Kidney (tissue), 14 donors: Measurements from ENCODE around the gene CRNN. TPM values are rescaled to one million over a fixed set of nuclear protein-coding genes. Genes with fewer than 3 reads are reported as not detected.

ENCODE experiments used
- DNase-seq, 5 donors: peaks; one replicate each; pipeline ENCODE4 v3.0.0-alpha.2; 2013 to 2020
- FAIRE-seq: peaks from 2 replicates; lab custom pipeline; 2012; peaks lifted over from hg19 to GRCh38; lab: Jason Lieb, UNC
- H3K27ac ChIP-seq, 2 donors: one replicate each; pipeline ENCODE4 v1.7.0; 2013; ENCODE audit warnings: low read depth in 2 of 2, low read length in 2 of 2, inconsistent platforms in 1 of 2
- H3K27me3 ChIP-seq: one replicate; pipeline ENCODE4 v1.7.1; 2013; ENCODE audit warnings: low read length, inconsistent platforms; ENCODE audit not compliant: control insufficient read depth, insufficient read depth
- H3K36me3 ChIP-seq, 3 donors: one replicate each; pipeline versions ENCODE4 v1.7.0 to v1.7.1; 2013; ENCODE audit warnings: low read length in 3 of 3, control low read depth in 1 of 3, inconsistent platforms in 1 of 3; ENCODE audit not compliant: insufficient read depth in 3 of 3, control insufficient read depth in 2 of 3
- H3K4me1 ChIP-seq, 3 donors: one replicate each; pipeline versions ENCODE4 v1.7.0 to v1.7.1; 2013; ENCODE audit warnings: low read length in 3 of 3, inconsistent platforms in 1 of 3, low read depth in 1 of 3; ENCODE audit not compliant: control insufficient read depth in 2 of 3, insufficient read depth in 2 of 3
- H3K4me3 ChIP-seq, 3 donors: one replicate each; pipeline versions ENCODE4 v1.7.0 to v1.8.1; 2013; ENCODE audit warnings: low read length in 3 of 3, control low read depth in 1 of 3, inconsistent platforms in 1 of 3
- H3K9ac ChIP-seq, 3 donors: one replicate each; pipeline versions ENCODE4 v1.7.0 to v1.7.1; 2013; ENCODE audit warnings: low read length in 3 of 3, control low read depth in 1 of 3, inconsistent platforms in 1 of 3
- H3K9me3 ChIP-seq, 3 donors: one replicate each; pipeline versions ENCODE4 v1.7.0 to v1.7.1; 2013; ENCODE audit warnings: low read length in 3 of 3, control low read depth in 1 of 3, inconsistent platforms in 1 of 3; ENCODE audit not compliant: control insufficient read depth in 2 of 3, insufficient read depth in 1 of 3
- intact Hi-C: fragments of 100-400 bp; cut with DNase I; formaldehyde crosslinking; loops from one replicate; pipeline ENCODE4 v1.11.1; 2022
- polyA plus RNA-seq: library from polyadenylated mRNA; stranded (reverse); fragments of 350-450 nt; fragmentation: Illumina TruSeq; extraction: RNeasy Lipid Tissue Mini Kit (QIAGEN cat#74804); gene quantifications from one replicate; pipeline ENCODE4 v1.2.3, GENCODE V29; 2014; ENCODE audit warnings: low read depth, low replicate concordance; ENCODE audit not compliant: insufficient read depth
- total RNA-seq: library from RNA; stranded (reverse); fragmentation: NEBNext Ultra II Directional; extraction: Animal tissue kit (Norgen Biotek cat#: 25700); gene quantifications from one replicate; pipeline ENCODE4 v1.2.1, GENCODE V29; 2021
- TF ChIP-seq, protein P1 (sequence below): IDR thresholded peaks from 3 replicates; pipeline ENCODE4 v1.5.1; 2012; ENCODE audit warnings: mild to moderate bottlenecking, moderate library complexity, borderline replicate concordance; ENCODE audit not compliant: insufficient read depth; ENCODE audit errors: extremely low read depth
- donor health status: control.
- donor health status: control.
- donor health status: control.
- donor health status: control.
- donor health status: control.
- donor health status: DM: yes; HTN: yes; CAD: no.
- donor health status: Normal renal cell carcinoma (clear cell type).

The CRNN gene
- total and polyA plus RNA-seq, 2 donors from 2014 or later, result not detected

DNA sequence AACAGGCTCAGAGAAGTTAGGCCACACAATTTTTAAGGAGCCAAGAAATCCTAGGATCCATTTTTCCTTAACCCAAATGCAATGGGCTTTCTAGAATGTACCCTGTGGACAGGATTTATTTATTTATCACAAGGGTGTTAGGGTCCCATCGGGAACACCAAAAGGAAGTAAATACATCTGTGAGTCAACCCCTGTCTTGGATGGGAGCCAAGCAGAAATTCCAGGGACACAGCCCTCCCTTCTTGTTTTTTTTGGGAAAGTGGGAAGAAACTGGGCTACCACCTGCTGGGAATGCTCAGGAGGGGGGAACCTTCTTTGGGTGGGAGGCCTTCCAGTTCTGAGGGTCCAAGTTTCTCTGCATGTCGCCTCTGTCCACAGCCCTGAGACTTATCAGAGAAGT, 1.3 kb downstream of the CRNN start:
- Histone ChIP-seq H3K36me3 (no peaks in the 10 kb centered on the region), H3K27me3 (no peaks in the 10 kb centered on the region), H3K4me3 (no peak overlapping the region), H3K9me3 (no peaks in the 10 kb centered on the region), H3K27ac (no peak overlapping the region), H3K4me1 (peaks cover 0 to 12% (median 2%) of the 10 kb centered on the region in 3 donors), H3K9ac (no peak overlapping the region)
- TF ChIP-seq, protein P1, sequence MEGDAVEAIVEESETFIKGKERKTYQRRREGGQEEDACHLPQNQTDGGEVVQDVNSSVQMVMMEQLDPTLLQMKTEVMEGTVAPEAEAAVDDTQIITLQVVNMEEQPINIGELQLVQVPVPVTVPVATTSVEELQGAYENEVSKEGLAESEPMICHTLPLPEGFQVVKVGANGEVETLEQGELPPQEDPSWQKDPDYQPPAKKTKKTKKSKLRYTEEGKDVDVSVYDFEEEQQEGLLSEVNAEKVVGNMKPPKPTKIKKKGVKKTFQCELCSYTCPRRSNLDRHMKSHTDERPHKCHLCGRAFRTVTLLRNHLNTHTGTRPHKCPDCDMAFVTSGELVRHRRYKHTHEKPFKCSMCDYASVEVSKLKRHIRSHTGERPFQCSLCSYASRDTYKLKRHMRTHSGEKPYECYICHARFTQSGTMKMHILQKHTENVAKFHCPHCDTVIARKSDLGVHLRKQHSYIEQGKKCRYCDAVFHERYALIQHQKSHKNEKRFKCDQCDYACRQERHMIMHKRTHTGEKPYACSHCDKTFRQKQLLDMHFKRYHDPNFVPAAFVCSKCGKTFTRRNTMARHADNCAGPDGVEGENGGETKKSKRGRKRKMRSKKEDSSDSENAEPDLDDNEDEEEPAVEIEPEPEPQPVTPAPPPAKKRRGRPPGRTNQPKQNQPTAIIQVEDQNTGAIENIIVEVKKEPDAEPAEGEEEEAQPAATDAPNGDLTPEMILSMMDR, result no peak
- DNase-seq (peak in 1 of 5 donors; percentile 13), FAIRE-seq (no peak)
- intact Hi-C loops, result no loop called here

DNA sequence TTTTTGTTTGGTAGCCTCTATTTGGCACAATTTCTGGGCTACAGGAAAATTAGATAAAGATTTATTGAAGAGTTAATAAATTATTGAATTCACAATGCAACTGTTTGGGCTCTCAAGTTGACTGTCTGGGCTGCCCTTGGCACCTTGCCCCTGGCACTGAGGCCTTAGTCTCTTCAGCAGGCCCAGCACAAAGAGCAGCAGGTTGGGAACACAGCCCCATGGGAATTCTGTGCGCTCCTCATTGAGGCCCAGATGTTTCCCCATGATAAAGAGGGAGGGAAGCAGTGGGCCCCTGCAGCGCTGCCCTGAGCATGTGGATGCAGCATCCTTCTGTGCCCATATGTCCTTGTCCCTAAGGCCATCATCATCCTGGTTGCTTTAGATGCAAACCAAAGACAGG, 2.9 kb downstream of the CRNN start:
- Histone ChIP-seq H3K9ac (no peak overlapping the region), H3K27ac (no peak overlapping the region), H3K27me3 (no peaks in the 10 kb centered on the region), H3K4me3 (no peak overlapping the region), H3K36me3 (no peaks in the 10 kb centered on the region), H3K9me3 (no peaks in the 10 kb centered on the region), H3K4me1 (peaks cover 0 to 12% (median 2%) of the 10 kb centered on the region in 3 donors)
- no peak for FAIRE-seq
- TF ChIP-seq, protein P1, result no peak
- intact Hi-C loops, result no loop called here
- peak in 1 of 5 donors; percentile 2 for DNase-seq

DNA sequence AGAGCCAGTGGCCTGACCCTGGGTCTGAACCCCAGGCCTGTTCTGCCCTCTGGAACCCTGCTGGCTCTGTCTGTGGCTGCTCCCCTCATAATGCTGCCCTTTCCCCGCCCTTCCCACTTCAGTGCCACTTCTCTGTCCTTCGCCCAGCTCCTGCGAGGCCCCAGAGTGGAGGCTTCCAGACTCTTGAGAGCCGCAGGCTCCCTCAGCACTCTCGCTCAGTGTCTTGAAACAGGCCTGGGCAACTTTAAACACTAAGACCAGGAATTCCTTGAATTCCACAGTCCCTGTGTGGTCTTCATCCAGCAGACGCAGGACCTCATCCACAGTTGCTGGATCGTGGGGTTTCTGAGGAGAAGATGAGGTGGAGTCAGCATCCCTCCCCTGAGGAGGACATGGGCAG, 3.5 kb downstream of the CRNN start:
- H3K9me3 ChIP-seq, result no peaks in the 10 kb centered on the region
- H3K27me3 ChIP-seq, result no peaks in the 10 kb centered on the region
- no peak overlapping the region for H3K4me3 ChIP-seq
- H3K36me3 ChIP-seq, result no peaks in the 10 kb centered on the region
- DNase-seq (peak in 3 of 5 donors; percentile 19 to 62 (median 58)), FAIRE-seq (no peak)
- H3K27ac ChIP-seq, result peak overlapping the region in 1 of 2 donors; percentile 26
- H3K9ac ChIP-seq, result no peak overlapping the region
- TF ChIP-seq, protein P1, result no peak
- peaks cover 0 to 12% (median 2%) of the 10 kb centered on the region in 3 donors for H3K4me1 ChIP-seq
- intact Hi-C loops, result no loop called here

DNA sequence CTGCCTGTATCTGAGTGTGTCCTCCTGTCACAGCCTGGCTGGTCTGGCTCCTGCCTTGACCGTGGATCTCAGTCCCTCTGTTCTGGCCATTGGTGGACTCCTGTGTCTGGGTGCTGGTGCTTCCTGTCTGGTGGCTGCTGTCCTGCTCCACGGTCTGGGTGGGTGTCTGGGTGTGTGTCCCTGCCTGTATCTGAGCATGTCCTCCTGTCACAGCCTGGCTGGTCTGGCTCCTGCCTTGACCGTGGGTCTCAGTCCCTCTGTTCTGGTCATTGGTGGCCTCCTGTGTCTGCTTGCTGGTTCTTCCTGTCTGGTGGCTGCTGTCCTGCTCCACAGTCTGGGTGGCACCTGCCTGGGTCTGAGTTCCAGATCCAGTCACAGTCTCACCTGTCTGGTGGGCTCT, 4.0 kb downstream of the CRNN start:
- H3K4me3 ChIP-seq, result no peak overlapping the region
- FAIRE-seq (no peak), DNase-seq (peak in 1 of 5 donors; percentile 52)
- peaks cover 0 to 12% (median 2%) of the 10 kb centered on the region in 3 donors for H3K4me1 ChIP-seq
- no peak overlapping the region for H3K9ac ChIP-seq
- TF ChIP-seq, protein P1, result no peak
- intact Hi-C loops, result no loop called here
- no peaks in the 10 kb centered on the region for H3K9me3 ChIP-seq
- no peaks in the 10 kb centered on the region for H3K27me3 ChIP-seq
- H3K36me3 ChIP-seq, result no peaks in the 10 kb centered on the region
- H3K27ac ChIP-seq, result peak overlapping the region in 1 of 2 donors; percentile 26
